HG02885 (cell line): Measurements from ENCODE around the gene WDR4.
"Not testable (repeated sequence)": the region's sequence is repeated elsewhere in the genome, so short reads cannot be mapped to it uniquely, and the experiment has no call there.

Source experiments
- ATAC-seq: cut with Tn5 transposase; IDR thresholded peaks from one replicate; pipeline ENCODE4 v1.9.1; 2021; ENCODE audit warnings: mild to moderate bottlenecking; ENCODE audit not compliant: unreplicated experiment, poor library complexity

WDR4 gene

GRCh38 chr21:42820616-42821465, 58.5 kb downstream of the WDR4 start:
- ATAC-seq, result no peak

- ATAC-seq, result no peak
Measured at GRCh38 chr21:42819861-42820615, 59.3 kb downstream of the WDR4 start.

GRCh38 chr21:42818328-42818749, 61.0 kb downstream of the WDR4 start:
- ATAC-seq, result no peak

- ATAC-seq, result no peak
Measured at GRCh38 chr21:42815217-42815616, 64.1 kb downstream of the WDR4 start.

GRCh38 chr21:42812528-42813241, 66.7 kb downstream of the WDR4 start:
- ATAC-seq, result not testable (repeated sequence)

- no peak for ATAC-seq
Measured at GRCh38 chr21:42811960-42812359, 67.4 kb downstream of the WDR4 start.

- ATAC-seq, result no peak
Measured at GRCh38 chr21:42809577-42810475, 69.5 kb downstream of the WDR4 start.

- ATAC-seq, result no peak
Measured at GRCh38 chr21:42809171-42809570, 70.2 kb downstream of the WDR4 start.

GRCh38 chr21:42807938-42808613, 71.3 kb downstream of the WDR4 start:
- no peak for ATAC-seq

GRCh38 chr21:42807293-42807895, 71.9 kb downstream of the WDR4 start:
- not testable (repeated sequence) for ATAC-seq

GRCh38 chr21:42806509-42807140, 72.7 kb downstream of the WDR4 start:
- ATAC-seq, result no peak

- not testable (repeated sequence) for ATAC-seq
Measured at GRCh38 chr21:42801616-42802015, 77.7 kb downstream of the WDR4 start.

- no peak for ATAC-seq
Measured at GRCh38 chr21:42799948-42800347, 79.4 kb downstream of the WDR4 start.

GRCh38 chr21:42799516-42799915, 79.8 kb downstream of the WDR4 start:
- no peak for ATAC-seq
